Esophagus muscularis mucosa (tissue), 3 donors: ENCODE results near the gene ASAP2.

ENCODE experiments used
- CTCF ChIP-seq, 3 experiments: fragments of 200-600 bp in 2 of 3; fragments of 450-650 bp in 1 of 3; sonication (generic) in 2 of 3; IDR thresholded peaks; one replicate each; pipeline ENCODE4 v1.5.1; 2017 to 2019; ENCODE audit warnings: antibody characterized with exemption in 3 of 3, mild to moderate bottlenecking in 2 of 3, moderate library complexity in 1 of 3
- POLR2A ChIP-seq: fragments of 450-650 bp; IDR thresholded peaks from one replicate; pipeline ENCODE4 v1.6.1; 2017; ENCODE audit warnings: antibody characterized with exemption, moderate library complexity, mild to moderate bottlenecking, low read depth
- POLR2AphosphoS5 ChIP-seq, 2 donors: sonication (generic); formaldehyde crosslinking; IDR thresholded peaks; one replicate each; pipeline ENCODE4 v1.6.1; 2017; ENCODE audit warnings: antibody characterized with exemption in 2 of 2

GRCh38 chr2:9226458-9227380 is 20.1 kb downstream of the ASAP2 start:
- TF ChIP-seq CTCF (IDR thresholded peaks at IDR 0.05) (no peak), POLR2A (no peak), POLR2AphosphoS5 (IDR thresholded peaks at IDR 0.05) (no peak)
